Naive thymus-derived CD8-positive, alpha-beta T cell (primary cell): ENCODE results near the gene PXDN. TPM values are rescaled to one million over a fixed set of nuclear protein-coding genes. Genes with fewer than 3 reads are reported as not detected.
A peak's percentile ranks its signal among the peaks of the same experiment; 100 is the strongest.
"Not testable (repeated sequence)": the region's sequence is repeated elsewhere in the genome, so short reads cannot be mapped to it uniquely, and the experiment has no call there.

Source experiments
- ATAC-seq, 2 donors: fragments of 150-1000 bp; cut with Tn5 transposase in 1 of 2; sonication (Bioruptor Pico), chemical (Tn5 transposase) in 1 of 2; 1 replicate in 1 of 2; 2 replicates in 1 of 2; pipeline ENCODE4 v1.10.0; 2021; ENCODE audit warnings: mild to moderate bottlenecking in 2 of 2, moderate library complexity in 2 of 2
- POLR2A ChIA-PET: fragments of 350-600 bp; sonication (Branson Sonifier 250); formaldehyde crosslinking; loops from one replicate; lab custom pipeline; 2021; ENCODE audit warnings: antibody characterized with exemption; lab: Charles Lee
- DNase-seq, 10 donors: peaks; one replicate each; pipeline versions ENCODE4 v3.0.0 to v3.0.0-alpha.2; 2020 to 2022
- H3K27ac Mint-ChIP-seq, 10 donors: one replicate each; pipeline ENCODE4 v1.8.0; 2020 to 2022; ENCODE audit warnings: mild to moderate bottlenecking in 10 of 10, mixed read lengths in 10 of 10, moderate library complexity in 4 of 10, inconsistent platforms in 1 of 10
- H3K27me3 Mint-ChIP-seq, 5 donors: one replicate each; pipeline ENCODE4 v1.8.0; 2021 to 2022; ENCODE audit warnings: mixed read lengths in 5 of 5
- H3K36me3 Mint-ChIP-seq, 3 donors: one replicate each; pipeline ENCODE4 v1.8.0; 2020 to 2022; ENCODE audit warnings: mixed read lengths in 3 of 3, mild to moderate bottlenecking in 2 of 3, inconsistent platforms in 1 of 3
- H3K4me1 Mint-ChIP-seq, 4 donors: one replicate each; pipeline ENCODE4 v1.8.0; 2021 to 2022; ENCODE audit warnings: mixed read lengths in 4 of 4
- H3K4me3 Mint-ChIP-seq, 10 donors: one replicate each; pipeline ENCODE4 v1.8.0; 2020 to 2022; ENCODE audit warnings: mild to moderate bottlenecking in 10 of 10, mixed read lengths in 10 of 10, moderate library complexity in 6 of 10, inconsistent platforms in 1 of 10
- H3K9me3 Mint-ChIP-seq, 9 donors: one replicate each; pipeline ENCODE4 v1.8.0; 2020 to 2022; ENCODE audit warnings: mixed read lengths in 9 of 9, mild to moderate bottlenecking in 3 of 9, inconsistent platforms in 1 of 9, moderate library complexity in 1 of 9
- polyA plus RNA-seq, 3 donors: library from polyadenylated mRNA; unstranded; fragments of 300-500 nt; fragmentation: Illumina TruSeq; gene quantifications; one replicate each; pipeline ENCODE4 v1.2.3, GENCODE V29; 2021
- total RNA-seq, 8 experiments: library from RNA in 2 of 8; stranded (reverse) in 2 of 8; gene quantifications; one replicate each; pipeline ENCODE4 v1.2.3 and lab custom pipeline; 2021 to 2026

PXDN gene
- total and polyA plus RNA-seq, 5 experiments from 2014 or later = 0.42 to 2.0 (median 1.4) TPM

- H3K36me3 Mint-ChIP-seq = no peaks in the 10 kb centered on the region
- no peak overlapping the region for H3K27ac Mint-ChIP-seq
- peaks cover 0 to 2% (median 0%) of the 10 kb centered on the region in 4 donors for H3K4me1 Mint-ChIP-seq
- H3K27me3 Mint-ChIP-seq = peaks cover 0 to 10% (median 8%) of the 10 kb centered on the region in 5 donors
- no peak for ATAC-seq
- POLR2A ChIA-PET = no interaction called here
- H3K4me3 Mint-ChIP-seq = no peak overlapping the region
- no peaks in the 10 kb centered on the region for H3K9me3 Mint-ChIP-seq
- DNase-seq = peak in 1 of 10 donors; percentile 62
Measured at GRCh38 chr2:1685078-1685956, 59.0 kb downstream of the PXDN start.

DNA sequence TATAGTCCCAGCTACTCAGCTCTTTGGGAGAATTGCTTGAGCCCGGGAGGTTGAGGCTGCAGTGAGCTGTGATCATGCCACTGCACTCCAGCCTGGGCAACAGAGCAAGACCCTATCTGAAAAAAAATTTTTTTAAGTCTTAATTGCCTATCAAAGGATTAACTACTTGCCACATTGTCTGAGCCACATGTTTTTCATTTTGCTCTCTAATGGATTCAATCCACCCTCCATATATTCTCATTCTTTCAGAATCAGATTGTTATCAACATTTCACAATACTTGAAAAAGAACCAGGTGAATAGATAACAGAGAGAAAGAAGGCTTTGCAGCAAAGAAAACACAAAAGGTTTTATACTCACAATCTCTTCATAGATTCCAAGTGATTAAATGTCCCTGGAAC lies 61.0 kb downstream of the PXDN start:
- no peak overlapping the region for H3K27ac Mint-ChIP-seq
- ATAC-seq (no peak), DNase-seq (no peak)
- H3K4me3 Mint-ChIP-seq = no peak overlapping the region
- H3K36me3 Mint-ChIP-seq = no peaks in the 10 kb centered on the region
- H3K9me3 Mint-ChIP-seq = no peaks in the 10 kb centered on the region
- POLR2A ChIA-PET = no interaction called here
- H3K4me1 Mint-ChIP-seq = peaks cover 0 to 2% (median 0%) of the 10 kb centered on the region in 4 donors
- H3K27me3 Mint-ChIP-seq = peaks cover 0 to 10% (median 9%) of the 10 kb centered on the region in 5 donors

GRCh38 chr2:1682181-1682440 lies 62.2 kb downstream of the PXDN start:
- no peaks in the 10 kb centered on the region for H3K36me3 Mint-ChIP-seq
- H3K27me3 Mint-ChIP-seq = peaks cover 0 to 13% (median 10%) of the 10 kb centered on the region in 5 donors
- POLR2A ChIA-PET = no interaction called here
- ATAC-seq (no peak), DNase-seq (no peak)
- H3K27ac Mint-ChIP-seq = no peak overlapping the region
- H3K4me3 Mint-ChIP-seq = no peak overlapping the region
- H3K9me3 Mint-ChIP-seq = no peaks in the 10 kb centered on the region
- H3K4me1 Mint-ChIP-seq = peaks cover 0 to 2% (median 0%) of the 10 kb centered on the region in 4 donors

DNA sequence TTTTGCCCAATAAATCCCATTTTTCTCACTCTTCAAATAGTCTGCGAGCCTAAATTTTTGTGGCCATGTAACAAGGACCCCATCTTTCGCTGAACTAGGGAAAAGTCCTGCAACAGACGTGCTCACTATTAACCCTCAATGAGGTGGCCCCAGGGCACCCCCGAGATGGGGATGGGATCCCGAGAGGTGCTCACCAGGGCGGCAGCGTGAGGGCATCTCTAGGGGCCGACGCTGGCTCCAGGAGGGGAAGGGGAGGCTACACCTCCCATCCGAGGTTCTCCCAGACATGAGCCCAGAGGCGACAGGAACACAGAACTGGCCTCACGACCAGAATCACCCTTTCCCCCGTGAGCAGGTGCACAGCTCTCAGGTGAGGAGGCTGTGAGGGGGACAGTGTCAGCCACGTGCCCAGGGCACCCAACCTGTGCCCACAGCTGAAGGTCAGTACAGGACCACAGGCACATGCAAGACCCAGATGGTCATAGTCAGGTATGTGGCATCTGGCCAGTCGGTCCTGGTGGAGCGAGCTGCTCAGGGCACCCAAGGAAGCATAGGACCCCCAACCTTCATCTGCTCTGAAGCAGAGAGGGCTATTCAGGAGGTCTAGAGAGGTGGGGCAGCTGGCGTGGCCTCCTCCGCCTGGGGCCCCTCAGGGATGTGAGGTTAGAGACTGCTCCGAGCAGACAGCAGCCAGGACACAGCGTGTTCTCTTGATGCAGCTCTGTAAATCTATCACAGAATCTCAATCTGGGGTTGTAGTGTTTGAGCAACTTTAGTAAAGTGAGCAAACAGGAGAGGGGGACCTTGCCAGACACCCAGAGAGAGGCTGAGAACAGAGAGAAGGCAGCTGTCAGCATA lies 62.8 kb downstream of the PXDN start:
- no peak overlapping the region for H3K4me3 Mint-ChIP-seq
- no peaks in the 10 kb centered on the region for H3K36me3 Mint-ChIP-seq
- POLR2A ChIA-PET = no interaction called here
- H3K9me3 Mint-ChIP-seq = no peaks in the 10 kb centered on the region
- H3K4me1 Mint-ChIP-seq = peaks cover 0 to 2% (median 0%) of the 10 kb centered on the region in 4 donors
- peak in 1 of 10 donors; percentile 46 for DNase-seq
- no peak overlapping the region for H3K27ac Mint-ChIP-seq
- H3K27me3 Mint-ChIP-seq = peaks cover 0 to 13% (median 6%) of the 10 kb centered on the region in 5 donors
- no peak for ATAC-seq

GRCh38 chr2:1681017-1681318 lies 63.3 kb downstream of the PXDN start:
- ATAC-seq (no peak), DNase-seq (no peak)
- Mint-ChIP-seq H3K4me3 (no peak overlapping the region), H3K4me1 (peaks cover 0 to 2% (median 0%) of the 10 kb centered on the region in 4 donors), H3K27me3 (peaks cover 0 to 13% (median 2%) of the 10 kb centered on the region in 5 donors), H3K9me3 (no peaks in the 10 kb centered on the region), H3K27ac (no peak overlapping the region), H3K36me3 (no peaks in the 10 kb centered on the region)
- POLR2A ChIA-PET = no interaction called here

DNA sequence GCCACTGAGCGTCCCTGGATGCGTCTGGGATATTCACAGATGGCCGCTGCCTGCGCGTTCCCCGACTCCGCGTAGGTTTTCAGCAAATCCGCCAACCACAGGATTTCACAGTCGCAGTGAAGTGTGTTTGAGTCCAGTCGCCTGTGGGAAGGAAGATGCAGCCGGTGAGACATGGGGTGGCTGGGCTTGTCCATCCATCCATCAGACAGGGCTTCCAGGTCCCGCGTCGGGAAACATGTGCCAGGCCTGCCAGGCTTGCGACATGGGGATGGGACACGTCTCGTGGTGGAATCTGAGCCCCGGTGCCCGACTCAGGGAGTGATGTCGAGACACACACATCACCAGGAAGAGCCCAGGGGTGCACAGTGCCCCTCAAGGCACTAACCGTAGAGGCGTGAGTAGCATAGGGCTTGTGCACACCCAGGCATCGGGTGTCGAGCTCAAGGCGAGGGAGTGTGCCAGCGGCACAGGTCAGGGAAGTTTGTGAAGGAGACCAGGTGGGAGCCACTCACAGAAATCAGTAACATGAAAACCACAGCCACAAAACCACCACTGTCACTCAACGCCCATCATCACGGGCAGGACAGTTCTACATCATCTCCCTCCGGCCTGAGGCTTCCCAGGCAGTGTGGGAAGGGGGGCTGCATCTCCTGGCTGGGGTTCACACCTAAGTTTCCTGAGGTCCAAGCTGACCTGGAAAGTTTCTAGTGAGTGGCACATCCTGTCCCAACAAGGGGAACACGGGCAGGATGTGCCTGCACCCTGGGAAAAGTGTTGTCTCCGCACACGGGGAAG lies 63.9 kb downstream of the PXDN start:
- Mint-ChIP-seq H3K4me1 (peaks cover 0 to 2% (median 0%) of the 10 kb centered on the region in 4 donors), H3K27ac (no peak overlapping the region), H3K4me3 (no peak overlapping the region), H3K9me3 (no peaks in the 10 kb centered on the region), H3K27me3 (peaks cover 0 to 13% (median 2%) of the 10 kb centered on the region in 5 donors), H3K36me3 (no peaks in the 10 kb centered on the region)
- DNase-seq (peak in 1 of 10 donors; percentile 51), ATAC-seq (no peak)
- POLR2A ChIA-PET = no interaction called here

DNA sequence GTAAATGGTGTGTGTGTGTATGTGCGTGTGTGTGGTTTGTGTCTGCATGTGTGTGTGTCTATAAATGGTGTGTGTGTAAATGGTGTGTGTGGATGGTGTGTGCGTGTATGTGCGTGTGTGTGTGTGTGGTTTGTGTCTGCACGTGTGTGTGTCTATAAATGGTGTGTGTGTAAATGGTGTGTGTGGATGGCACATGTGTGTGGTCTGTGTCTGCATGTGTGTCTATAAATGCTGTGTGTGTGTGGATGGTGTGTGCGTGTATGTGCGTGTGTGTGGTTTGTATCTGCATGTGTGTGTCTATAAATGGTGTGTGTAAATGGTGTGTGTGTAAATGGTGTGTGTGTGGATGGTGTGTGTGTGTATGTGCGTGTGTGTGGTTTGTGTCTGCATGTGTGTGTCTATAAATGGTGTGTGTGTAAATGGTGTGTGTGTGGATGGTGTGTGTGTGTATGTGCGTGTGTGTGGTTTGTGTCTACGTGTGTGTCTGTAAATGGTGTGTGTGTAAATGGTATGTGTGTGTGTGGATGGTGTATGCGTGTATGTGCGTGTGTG lies 64.8 kb downstream of the PXDN start:
- peaks cover 0 to 13% (median 0%) of the 10 kb centered on the region in 5 donors for H3K27me3 Mint-ChIP-seq
- H3K36me3 Mint-ChIP-seq, H3K4me1 Mint-ChIP-seq, ATAC-seq, H3K27ac Mint-ChIP-seq, POLR2A ChIA-PET, H3K9me3 Mint-ChIP-seq, H3K4me3 Mint-ChIP-seq, DNase-seq: not testable (repeated sequence)

DNA sequence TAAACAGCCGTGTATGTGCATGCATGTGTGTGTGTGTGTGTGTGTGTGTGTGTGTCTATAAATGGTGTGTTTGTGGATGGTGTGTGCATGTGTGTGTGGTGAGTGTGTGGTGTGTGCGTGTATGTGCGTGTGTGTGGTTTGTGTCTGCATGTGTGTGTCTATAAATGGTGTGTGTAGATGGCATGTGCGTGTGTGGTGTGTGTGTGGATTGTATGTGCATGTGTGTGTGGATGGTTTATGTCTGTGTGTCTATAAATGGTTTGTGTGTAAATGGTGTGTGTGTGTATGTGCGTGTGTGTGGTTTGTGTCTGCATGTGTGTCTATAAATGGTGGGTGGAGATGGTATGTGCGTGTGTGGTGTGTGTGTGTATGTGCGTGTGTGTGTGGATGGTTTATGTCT lies 65.2 kb downstream of the PXDN start:
- H3K4me3 Mint-ChIP-seq, POLR2A ChIA-PET, H3K4me1 Mint-ChIP-seq, DNase-seq, H3K36me3 Mint-ChIP-seq, ATAC-seq, H3K27ac Mint-ChIP-seq, H3K9me3 Mint-ChIP-seq: not testable (repeated sequence)
- peaks cover 0 to 13% (median 0%) of the 10 kb centered on the region in 5 donors for H3K27me3 Mint-ChIP-seq

DNA sequence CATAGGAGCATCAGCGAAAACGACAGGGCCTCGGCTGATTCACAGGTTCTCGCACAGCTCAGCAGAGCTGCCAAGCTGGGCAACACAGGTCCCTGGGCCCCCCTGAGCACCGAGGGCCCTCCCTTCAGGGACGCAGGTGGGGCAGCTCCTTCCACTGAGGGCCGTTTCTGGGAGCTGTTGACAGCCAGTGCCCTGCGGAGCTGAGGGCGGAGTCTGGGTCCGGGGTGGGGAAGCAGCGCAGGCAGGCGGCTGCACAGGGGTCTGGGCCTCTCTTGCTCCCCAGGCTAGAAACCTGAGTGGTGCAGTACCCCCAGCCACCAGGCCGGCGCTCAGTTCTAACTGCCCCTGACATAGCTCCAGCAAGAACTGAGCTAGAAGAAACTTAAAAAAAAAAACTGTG lies 65.7 kb downstream of the PXDN start:
- Mint-ChIP-seq H3K27me3 (peaks cover 0 to 13% (median 2%) of the 10 kb centered on the region in 5 donors), H3K4me3 (no peak overlapping the region), H3K27ac (no peak overlapping the region), H3K4me1 (peaks cover 0 to 2% (median 0%) of the 10 kb centered on the region in 4 donors), H3K9me3 (no peaks in the 10 kb centered on the region), H3K36me3 (no peaks in the 10 kb centered on the region)
- DNase-seq = peak in 1 of 10 donors; percentile 43
- no peak for ATAC-seq
- POLR2A ChIA-PET = no interaction called here

DNA sequence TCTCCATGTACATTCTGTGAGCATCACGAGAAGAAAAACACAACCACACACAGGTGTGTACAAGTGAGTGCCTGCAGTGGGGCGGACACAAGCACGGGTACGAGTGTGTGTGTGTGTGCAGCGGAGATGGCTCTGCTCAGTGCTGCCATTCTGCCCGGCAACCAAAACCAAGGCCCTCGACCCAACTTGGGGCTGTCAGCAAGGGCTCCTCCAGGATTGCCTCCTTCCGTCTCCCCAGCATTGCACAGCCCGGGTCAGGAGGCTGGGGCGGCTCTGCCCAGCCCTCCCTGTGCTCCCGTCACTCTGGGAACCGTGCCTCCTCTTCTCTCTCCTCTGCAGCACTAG lies 66.5 kb downstream of the PXDN start:
- POLR2A ChIA-PET = no interaction called here
- H3K4me1 Mint-ChIP-seq = peaks cover 0 to 2% (median 0%) of the 10 kb centered on the region in 4 donors
- H3K9me3 Mint-ChIP-seq = no peaks in the 10 kb centered on the region
- no peaks in the 10 kb centered on the region for H3K36me3 Mint-ChIP-seq
- ATAC-seq (no peak), DNase-seq (no peak)
- peak overlapping the region in 1 of 10 donors; percentile 51 for H3K4me3 Mint-ChIP-seq
- H3K27ac Mint-ChIP-seq = no peak overlapping the region
- peaks cover 0 to 13% (median 2%) of the 10 kb centered on the region in 5 donors for H3K27me3 Mint-ChIP-seq

DNA sequence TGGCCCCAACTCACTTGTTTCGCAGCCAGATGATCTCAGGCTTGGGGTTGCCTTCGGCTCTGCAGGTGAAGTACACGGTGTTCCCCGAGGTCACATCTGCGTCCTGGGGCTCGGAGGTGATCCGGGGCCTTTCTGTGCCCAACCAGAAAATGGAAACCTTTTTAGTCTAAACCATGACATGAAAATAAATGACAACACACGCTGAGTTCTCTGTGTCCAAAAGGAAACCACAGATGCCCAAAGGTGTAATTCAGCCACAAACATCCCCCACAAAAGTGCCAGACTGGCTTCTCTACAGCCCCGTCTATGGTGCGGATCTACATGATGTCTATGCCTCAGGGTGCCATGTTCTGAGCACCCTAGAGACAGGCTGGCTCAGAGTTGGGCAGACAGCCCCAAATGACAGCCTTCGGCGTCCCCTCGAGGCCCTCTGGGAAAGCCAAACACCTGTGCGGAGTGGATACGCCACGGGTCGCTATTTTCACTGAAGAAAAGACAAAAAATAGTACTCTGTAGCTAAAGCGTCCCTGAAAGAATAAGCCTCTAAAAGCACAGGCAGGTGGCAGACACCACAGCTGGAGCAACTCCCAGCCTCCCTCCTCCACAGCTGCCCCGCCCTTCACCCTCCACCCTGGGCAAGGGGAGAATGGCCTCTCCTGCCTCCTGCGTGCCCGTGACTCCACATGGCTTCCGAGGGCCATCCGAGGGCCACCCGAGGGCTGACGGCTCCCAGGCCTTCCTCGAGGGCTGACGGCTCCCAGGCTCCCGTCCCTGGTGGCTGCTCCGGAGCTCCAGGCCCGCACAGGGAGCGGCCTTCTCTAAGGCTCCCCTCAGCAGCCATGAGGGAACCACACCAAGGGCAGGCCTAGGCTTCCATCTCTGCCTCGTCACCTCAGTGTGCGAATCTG lies 67.1 kb downstream of the PXDN start:
- POLR2A ChIA-PET = no interaction called here
- peaks cover 0 to 13% (median 2%) of the 10 kb centered on the region in 5 donors for H3K27me3 Mint-ChIP-seq
- no peak for DNase-seq
- H3K27ac Mint-ChIP-seq = no peak overlapping the region
- ATAC-seq = no peak
- H3K36me3 Mint-ChIP-seq = no peaks in the 10 kb centered on the region
- H3K4me3 Mint-ChIP-seq = no peak overlapping the region
- peaks cover 0 to 2% (median 0%) of the 10 kb centered on the region in 4 donors for H3K4me1 Mint-ChIP-seq
- no peaks in the 10 kb centered on the region for H3K9me3 Mint-ChIP-seq
